H1 (cell line): ENCODE measurements around the gene BAIAP2. TPM values are rescaled to one million over a fixed set of nuclear protein-coding genes. Genes with fewer than 3 reads are reported as not detected.
A peak's percentile ranks its signal among the peaks of the same experiment; 100 is the strongest.

Experiments
- CBX8 ChIP-seq: fragments of 300-800, 300-1000 bp; sonication (generic); IDR thresholded peaks from 2 replicates; pipeline ENCODE4 v1.7.1; 2016; ENCODE audit warnings: low read depth, low read length, borderline replicate concordance
- CHD2 ChIP-seq: IDR thresholded peaks from 2 replicates; pipeline ENCODE4 v1.6.1; 2012; ENCODE audit warnings: low read length, improper control_type of control experiment
- GABPA ChIP-seq: IDR thresholded peaks from 2 replicates; pipeline ENCODE4 v1.6.1; 2011; ENCODE audit warnings: mild to moderate bottlenecking, low read length, moderate library complexity, borderline replicate concordance; ENCODE audit not compliant: insufficient read depth
- GTF2F1 ChIP-seq: IDR thresholded peaks from 2 replicates; pipeline ENCODE4 v1.6.1; 2012; ENCODE audit warnings: low read depth, low read length, improper control_type of control experiment, borderline replicate concordance
- KDM5A ChIP-seq: fragments of 200-600 bp; IDR thresholded peaks from 2 replicates; pipeline ENCODE4 v1.7.1; 2012; ENCODE audit warnings: mild to moderate bottlenecking, low read length, inconsistent platforms, mixed read lengths
- PHF8 ChIP-seq: fragments of 200-600 bp; sonication (generic); conservative IDR thresholded peaks from 2 replicates; pipeline ENCODE4 v1.7.1; 2012; ENCODE audit warnings: low read depth, mild to moderate bottlenecking, inconsistent platforms, low read length, moderate library complexity
- POLR2A ChIP-seq, 2 experiments: IDR thresholded peaks; 1 replicate in 1 of 2; 2 replicates in 1 of 2; pipeline ENCODE4 v1.6.1; 2011; ENCODE audit warnings: low read depth in 2 of 2, low read length in 2 of 2, mild to moderate bottlenecking in 2 of 2; ENCODE audit errors: control extremely low read depth in 1 of 2
- POLR2AphosphoS5 ChIP-seq: IDR thresholded peaks from 2 replicates; pipeline ENCODE4 v1.6.1; 2011; ENCODE audit warnings: low read depth, low read length
- POU5F1 ChIP-seq: IDR thresholded peaks from 2 replicates; pipeline ENCODE4 v1.6.1; 2011; ENCODE audit warnings: low read depth, mild to moderate bottlenecking, low read length, moderate library complexity
- RBBP5 ChIP-seq: IDR thresholded peaks from 2 replicates; pipeline ENCODE4 v1.7.1; 2012; ENCODE audit warnings: low read depth, mild to moderate bottlenecking, inconsistent platforms, low read length, moderate library complexity, borderline replicate concordance
- SAP30 ChIP-seq: fragments of 300-600 bp; sonication (generic); IDR thresholded peaks from 2 replicates; pipeline ENCODE4 v1.7.1; 2012; ENCODE audit warnings: low read length, moderate library complexity, mild to moderate bottlenecking, inconsistent platforms; ENCODE audit not compliant: insufficient read depth, insufficient replicate concordance
- SP1 ChIP-seq: IDR thresholded peaks from 2 replicates; pipeline ENCODE4 v1.6.1; 2011; ENCODE audit warnings: low read depth, low read length
- SUZ12 ChIP-seq: fragments of 200-600 bp; sonication (generic); IDR thresholded peaks from 2 replicates; pipeline ENCODE4 v1.6.1; 2012; ENCODE audit warnings: mild to moderate bottlenecking, inconsistent platforms, low read length, moderate library complexity, mixed read lengths
- TAF1 ChIP-seq: IDR thresholded peaks from 2 replicates; pipeline ENCODE4 v1.6.1; 2011; ENCODE audit warnings: mild to moderate bottlenecking, low read depth, low read length
- TAF7 ChIP-seq: optimal IDR thresholded peaks from 2 replicates; pipeline ENCODE3; 2011; ENCODE audit warnings: low read depth, mild to moderate bottlenecking, inconsistent platforms, low read length, moderate library complexity, borderline replicate concordance
- TBP ChIP-seq: IDR thresholded peaks from 2 replicates; pipeline ENCODE4 v1.6.1; 2011; ENCODE audit warnings: low read depth, low read length, improper control_type of control experiment
- TCF12 ChIP-seq: IDR thresholded peaks from 2 replicates; pipeline ENCODE4 v1.6.1; 2011; ENCODE audit warnings: low read depth, mild to moderate bottlenecking, low read length
- polyA plus RNA-seq, 7 experiments: library from polyadenylated mRNA; depleted of rRNA in 3 of 7; stranded (reverse) in 5 of 7; unstranded in 2 of 7; fragments of >200 nt in 5 of 7; fragments of 200-250 nt in 2 of 7; gene quantifications; 1 replicate in 5 of 7; 2 replicates in 1 of 7; 4 replicates in 1 of 7; pipeline versions ENCODE4 v1.2.1 to v1.2.3, GENCODE V29; 2011 to 2013; ENCODE audit warnings: missing spikeins in 2 of 7, mixed read lengths in 2 of 7
- total RNA-seq: library from RNA; stranded (reverse); fragmentation: NEBNext Ultra II Directional; extraction: Animal tissue kit (Norgen Biotek cat#: 25700); gene quantifications from 2 replicates; pipeline ENCODE4 v1.2.1, GENCODE V29; 2021
- TF ChIP-seq, protein P1 (sequence below): IDR thresholded peaks from 2 replicates; pipeline ENCODE4 v1.6.1; 2012; ENCODE audit warnings: inconsistent platforms
- TF ChIP-seq, protein P2 (sequence below), 3 experiments: IDR thresholded peaks; 1 replicate in 2 of 3; 2 replicates in 1 of 3; pipeline versions ENCODE4 v1.5.1 to v1.6.1; 2011; ENCODE audit warnings: low read length in 3 of 3, mild to moderate bottlenecking in 3 of 3, inconsistent platforms in 2 of 3, low read depth in 1 of 3, moderate library complexity in 1 of 3; ENCODE audit not compliant: insufficient read depth in 1 of 3; ENCODE audit errors: control extremely low read depth in 1 of 3

BAIAP2 gene
- total and polyA plus RNA-seq, 2 of the 8 experiments (the other 6 are each of a cell fraction or from before 2014, with no cell fraction given): 10.0 to 22.8 TPM

DNA sequence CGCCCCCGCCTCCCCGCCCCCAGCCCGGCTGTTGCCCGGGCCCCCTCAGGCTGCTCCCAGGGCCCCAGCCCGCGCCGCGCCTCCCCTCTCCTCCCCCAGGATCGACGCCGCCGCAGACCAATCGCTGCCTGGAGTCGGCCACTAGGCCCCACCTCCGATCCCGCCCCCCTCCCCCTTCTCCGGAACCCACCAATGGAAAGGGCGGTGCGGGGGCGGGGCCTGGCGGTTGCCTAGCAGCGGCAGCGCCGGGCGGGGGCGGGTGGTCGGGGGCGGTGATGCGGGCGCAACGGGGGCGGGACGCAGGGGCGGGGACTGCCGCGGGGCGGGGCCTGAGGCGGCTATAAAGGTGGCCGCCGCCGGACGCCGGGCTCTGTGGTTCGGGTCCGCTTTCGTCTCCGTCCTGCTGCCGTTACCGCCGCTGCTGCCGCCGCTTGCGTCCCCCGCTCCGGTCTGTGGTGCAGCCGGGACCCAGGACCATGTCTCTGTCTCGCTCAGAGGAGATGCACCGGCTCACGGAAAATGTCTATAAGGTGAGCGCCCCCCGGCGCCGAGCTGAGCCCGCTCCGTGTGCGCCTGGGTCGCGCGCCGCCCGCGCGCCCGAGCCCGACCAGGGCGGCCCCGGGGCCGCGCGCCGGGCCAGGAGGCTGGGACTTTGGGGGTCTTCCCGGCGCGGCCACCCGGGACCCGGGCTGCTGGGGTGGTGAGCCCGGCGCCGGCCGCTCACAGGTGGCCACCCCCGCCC lies at the start of gene BAIAP2 (continued):
- TF ChIP-seq POLR2AphosphoS5 (peak; percentile 98), GTF2F1 (peak; percentile 92), POLR2A (IDR thresholded peaks at IDR 0.05; ENCODE audit: control extremely low read depth in 1 of 2, low read depth in 2 of 2, low read length in 2 of 2) (peak in 1 of 2 experiments; percentile 98; a peak in 2 of 3 replicates), TBP (peak; percentile 96), SP1 (peak; percentile 75), RBBP5 (no peak), PHF8 (peak; percentile 90), TCF12 (no peak), SUZ12 (no peak), KDM5A (no peak), CBX8 (no peak), POU5F1 (no peak), TAF1 (peak; percentile 94), SAP30 (no peak), CHD2 (peak; percentile 63), GABPA (0 out of 2 replicates have a peak, but pooled peaks have one; percentile 11), TAF7 (peak; percentile 87)
- TF ChIP-seq, protein P1, sequence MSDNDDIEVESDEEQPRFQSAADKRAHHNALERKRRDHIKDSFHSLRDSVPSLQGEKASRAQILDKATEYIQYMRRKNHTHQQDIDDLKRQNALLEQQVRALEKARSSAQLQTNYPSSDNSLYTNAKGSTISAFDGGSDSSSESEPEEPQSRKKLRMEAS: 0 out of 2 replicates have a peak, but pooled peaks have one; percentile 20
- TF ChIP-seq, protein P2, sequence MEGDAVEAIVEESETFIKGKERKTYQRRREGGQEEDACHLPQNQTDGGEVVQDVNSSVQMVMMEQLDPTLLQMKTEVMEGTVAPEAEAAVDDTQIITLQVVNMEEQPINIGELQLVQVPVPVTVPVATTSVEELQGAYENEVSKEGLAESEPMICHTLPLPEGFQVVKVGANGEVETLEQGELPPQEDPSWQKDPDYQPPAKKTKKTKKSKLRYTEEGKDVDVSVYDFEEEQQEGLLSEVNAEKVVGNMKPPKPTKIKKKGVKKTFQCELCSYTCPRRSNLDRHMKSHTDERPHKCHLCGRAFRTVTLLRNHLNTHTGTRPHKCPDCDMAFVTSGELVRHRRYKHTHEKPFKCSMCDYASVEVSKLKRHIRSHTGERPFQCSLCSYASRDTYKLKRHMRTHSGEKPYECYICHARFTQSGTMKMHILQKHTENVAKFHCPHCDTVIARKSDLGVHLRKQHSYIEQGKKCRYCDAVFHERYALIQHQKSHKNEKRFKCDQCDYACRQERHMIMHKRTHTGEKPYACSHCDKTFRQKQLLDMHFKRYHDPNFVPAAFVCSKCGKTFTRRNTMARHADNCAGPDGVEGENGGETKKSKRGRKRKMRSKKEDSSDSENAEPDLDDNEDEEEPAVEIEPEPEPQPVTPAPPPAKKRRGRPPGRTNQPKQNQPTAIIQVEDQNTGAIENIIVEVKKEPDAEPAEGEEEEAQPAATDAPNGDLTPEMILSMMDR (IDR thresholded peaks at IDR 0.05; ENCODE audit: control extremely low read depth in 1 of 3, insufficient read depth in 1 of 3, low read depth in 1 of 3, low read length in 3 of 3): 0 out of 4 replicates have a peak, but pooled peaks of 1 of the 3 experiments have one; percentile 3
- TF ChIP-seq, all 59 proteins: peak for 16
